ENCODE results near the gene NUCB2.

Gene NUCB2

DNA sequence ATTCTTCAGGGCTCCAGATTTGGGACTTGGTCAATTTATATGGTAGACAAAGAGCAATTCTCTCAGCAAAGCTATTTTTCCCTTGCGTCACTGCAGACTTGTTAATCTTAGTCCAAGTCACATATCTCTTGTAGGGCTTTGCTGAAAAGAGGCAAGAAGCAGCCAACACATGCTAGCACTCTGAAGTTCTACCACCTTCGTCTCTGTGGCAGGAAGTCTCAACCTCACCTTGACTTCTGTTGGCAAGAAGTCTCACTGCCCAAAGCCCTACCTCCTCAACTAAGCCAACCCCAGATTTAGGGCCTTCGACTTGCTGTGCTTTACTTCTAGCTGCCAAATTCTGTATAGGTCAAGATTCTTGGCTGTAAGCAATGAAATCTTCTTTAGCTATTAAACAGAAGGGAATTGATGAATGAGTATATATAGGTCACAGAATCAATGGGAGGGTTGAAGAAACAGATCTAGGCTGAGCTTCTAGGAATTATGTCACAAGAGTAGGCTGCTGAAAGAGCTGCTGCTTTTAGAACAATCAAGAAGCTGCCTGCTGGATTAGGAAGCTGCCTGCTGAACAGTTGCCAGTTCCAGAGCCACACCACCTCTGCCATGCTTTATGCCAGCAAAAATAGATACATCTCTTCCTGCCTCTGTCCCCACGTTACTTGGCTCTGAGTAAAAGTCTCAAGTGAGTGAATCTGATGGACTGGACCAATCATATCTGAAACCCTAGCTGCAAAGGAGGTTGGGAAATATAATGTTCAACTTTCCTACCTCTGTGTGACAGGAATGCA is 57.5 kb downstream of the NUCB2 start:
- DNase-seq, result no peak

DNA sequence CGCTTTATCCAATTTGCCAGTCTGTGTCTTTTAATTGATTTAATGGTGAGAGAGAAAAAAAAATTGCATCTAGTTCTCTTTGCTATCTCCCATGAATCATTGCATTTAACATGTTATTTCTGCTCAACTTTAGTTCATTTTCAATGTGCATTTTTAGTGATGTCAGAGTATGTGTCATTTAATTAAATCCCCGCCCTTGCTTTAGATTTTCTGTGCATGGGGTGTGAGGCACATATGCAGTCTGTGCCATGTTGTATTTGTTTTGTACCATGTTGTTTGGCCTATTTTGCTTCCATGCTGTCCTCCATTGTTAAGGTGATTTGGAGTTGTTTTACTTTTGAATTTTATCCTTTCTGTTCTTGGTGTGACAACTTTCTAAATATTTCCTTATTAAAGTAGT is 66.7 kb downstream of the NUCB2 start:
- DNase-seq, result no peak

GRCh38 chr11:17343907-17344306 is 67.4 kb downstream of the NUCB2 start:
- DNase-seq, result peak in 1 of 2 experiments; percentile 36

- DNase-seq, result no peak
Observed at GRCh38 chr11:17347676-17348075, 71.1 kb downstream of the NUCB2 start.

DNA sequence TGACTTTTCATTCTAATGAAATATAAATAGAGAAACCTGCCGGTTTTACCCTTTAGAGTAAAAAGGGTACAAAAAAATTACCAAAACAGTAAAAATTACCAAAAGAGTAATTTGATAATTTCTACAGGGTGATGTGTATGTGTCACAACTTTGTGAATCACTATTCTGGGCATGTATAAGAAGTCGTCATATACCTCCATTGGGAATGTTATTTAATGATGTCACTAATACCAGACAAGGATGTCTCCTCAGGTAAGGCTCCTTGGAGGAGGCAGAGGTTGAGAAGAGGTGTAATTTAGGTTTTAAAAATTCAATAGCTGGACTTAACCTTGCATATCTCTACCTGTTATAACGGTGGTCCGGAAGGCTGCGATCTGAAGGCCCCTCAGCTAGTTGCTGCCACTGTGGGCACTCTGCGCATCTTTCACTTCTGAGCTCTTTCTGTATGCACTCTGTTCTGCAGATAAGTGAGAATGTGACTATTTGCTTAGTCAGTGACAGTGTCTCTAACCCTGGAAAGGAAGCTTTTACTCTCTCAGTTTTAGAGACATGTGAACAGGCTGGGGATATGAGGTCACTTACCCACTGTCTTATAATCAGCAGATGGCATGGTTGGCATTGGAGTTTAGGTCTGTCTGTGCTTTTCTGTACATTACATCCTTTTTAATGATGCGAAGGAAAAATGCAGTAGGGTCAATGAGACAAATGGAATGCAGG is 74.1 kb downstream of the NUCB2 start:
- no peak for DNase-seq

DNA sequence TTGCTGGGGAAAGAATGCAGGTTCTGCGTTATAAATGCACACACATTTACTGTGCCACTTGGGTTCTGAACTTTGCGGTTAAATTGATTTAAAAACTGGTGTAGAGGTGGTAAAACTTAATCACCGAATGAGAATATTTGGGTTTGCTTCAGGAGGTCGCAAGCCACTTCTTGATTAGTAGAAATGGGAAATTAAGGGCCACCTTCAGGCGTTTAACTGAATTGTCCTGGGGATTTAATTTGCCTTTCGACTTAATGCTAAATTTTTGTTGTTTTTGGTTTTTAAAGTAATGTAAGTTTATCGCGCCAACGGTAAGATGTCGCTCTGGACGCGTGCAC is 74.6 kb downstream of the NUCB2 start:
- DNase-seq, result no peak

- DNase-seq, result peak; percentile 55 to 72
Observed at GRCh38 chr11:17351510-17352176, 75.1 kb downstream of the NUCB2 start, which contains the start of gene NCR3LG1. Gene NCR3LG1, plus strand, starts transcription at chr11:17351800. Its CDS starts 170 bp downstream, at chr11:17351970.

DNA sequence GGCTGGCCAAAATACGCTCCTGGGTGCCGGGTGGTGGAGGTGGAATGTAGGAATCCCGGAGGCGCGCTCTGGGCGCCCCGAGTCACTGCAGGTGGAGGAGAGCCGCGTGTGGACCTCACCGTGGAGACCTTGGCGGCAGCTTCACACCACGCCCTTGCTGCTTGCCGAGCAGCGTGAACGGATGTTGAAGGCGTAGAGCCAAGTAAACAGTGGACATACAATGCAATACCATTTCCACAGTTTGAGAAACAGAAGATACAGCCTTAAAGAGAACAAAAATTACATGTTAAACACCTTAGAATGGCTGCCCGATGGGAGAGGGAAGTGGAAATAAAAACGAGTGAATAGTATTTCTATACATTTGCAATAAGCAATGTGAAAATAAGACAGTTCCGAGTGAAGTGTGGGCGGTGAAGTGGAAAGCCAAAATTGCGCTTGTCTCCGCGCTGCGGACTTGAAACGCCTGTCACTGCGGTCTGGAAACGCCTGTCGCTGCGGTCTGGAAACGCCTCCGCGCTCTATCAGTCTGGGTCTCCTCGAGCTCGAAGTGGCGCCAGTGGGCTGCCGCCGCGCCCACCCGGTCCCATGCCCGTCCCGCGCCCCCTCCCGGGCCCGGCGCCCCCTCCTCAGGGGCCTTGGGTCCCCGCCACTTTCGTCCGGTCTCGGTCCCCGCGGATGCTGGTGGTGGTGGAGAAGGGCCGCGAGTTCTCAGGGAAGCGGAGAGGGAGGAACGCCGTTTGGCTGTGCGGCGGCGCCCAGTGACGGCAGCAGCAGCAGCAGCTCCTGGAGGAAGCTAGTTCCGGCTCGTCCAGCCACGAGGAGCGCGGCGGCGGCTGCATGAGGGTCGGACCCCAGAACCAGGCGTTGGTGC is 76.6 kb downstream of the NUCB2 start:
- DNase-seq, result peak; percentile 48 to 75

- no peak for DNase-seq
Observed at GRCh38 chr11:17353821-17354600, 77.5 kb downstream of the NUCB2 start.

DNA sequence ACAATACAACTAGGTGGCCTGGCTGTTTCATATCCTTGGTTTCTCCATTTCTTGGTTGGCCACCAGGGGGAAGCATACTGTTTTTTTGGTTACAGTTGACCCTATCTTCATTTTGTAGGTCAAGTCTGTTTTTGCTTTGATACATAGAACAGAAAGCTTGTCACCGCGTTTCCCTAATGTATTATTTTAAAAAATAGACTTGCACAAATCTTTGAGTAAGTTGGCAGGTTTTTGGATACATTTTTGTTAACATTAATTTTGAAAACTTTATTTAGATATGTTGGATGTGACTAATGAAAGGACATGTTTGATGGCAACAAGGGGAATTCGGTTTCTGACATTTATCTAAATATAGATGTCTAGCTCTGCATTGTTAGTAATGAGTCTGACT is 78.1 kb downstream of the NUCB2 start:
- DNase-seq, result peak; percentile 33 to 51

DNA sequence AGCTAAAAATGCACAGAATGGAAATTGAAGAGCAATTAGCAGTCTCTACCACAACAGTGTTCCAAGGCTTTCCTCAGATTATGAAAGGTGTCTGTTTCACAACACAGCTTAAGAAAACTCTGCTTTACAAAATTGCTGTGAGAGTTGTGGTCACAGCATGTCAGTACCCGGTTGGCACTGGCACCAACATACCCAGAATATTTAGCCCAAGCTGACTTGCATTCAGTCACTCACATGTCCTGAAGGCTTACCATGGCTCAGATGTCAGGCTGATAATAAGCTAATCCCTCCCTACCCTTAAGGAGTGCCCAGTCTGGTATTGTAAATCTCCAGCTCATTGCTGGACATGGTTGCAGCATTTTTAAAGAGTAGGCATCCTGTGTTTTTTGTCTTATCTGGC is 90.0 kb downstream of the NUCB2 start:
- no peak for DNase-seq

- DNase-seq, result no peak
Observed at GRCh38 chr11:17368551-17368950, 92.0 kb downstream of the NUCB2 start.

DNA sequence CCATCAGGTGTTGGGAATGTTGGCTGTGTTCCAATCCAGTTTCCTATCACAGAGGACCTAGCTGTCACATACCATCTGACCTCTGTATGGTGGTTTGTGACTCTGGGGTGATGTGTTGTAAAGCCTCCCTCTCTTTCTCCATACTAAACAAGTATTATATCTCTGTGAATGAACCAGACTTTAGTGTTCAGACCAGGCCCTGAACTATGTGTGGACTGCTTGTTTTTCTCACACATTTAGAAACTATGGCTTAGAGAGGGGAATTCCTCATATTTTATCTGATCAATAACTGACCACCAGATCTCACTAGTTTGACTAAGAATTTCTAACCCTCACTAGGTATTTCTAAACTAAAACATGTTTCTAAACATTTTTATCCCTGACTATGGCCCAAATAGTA is 92.6 kb downstream of the NUCB2 start:
- DNase-seq, result no peak

DNA sequence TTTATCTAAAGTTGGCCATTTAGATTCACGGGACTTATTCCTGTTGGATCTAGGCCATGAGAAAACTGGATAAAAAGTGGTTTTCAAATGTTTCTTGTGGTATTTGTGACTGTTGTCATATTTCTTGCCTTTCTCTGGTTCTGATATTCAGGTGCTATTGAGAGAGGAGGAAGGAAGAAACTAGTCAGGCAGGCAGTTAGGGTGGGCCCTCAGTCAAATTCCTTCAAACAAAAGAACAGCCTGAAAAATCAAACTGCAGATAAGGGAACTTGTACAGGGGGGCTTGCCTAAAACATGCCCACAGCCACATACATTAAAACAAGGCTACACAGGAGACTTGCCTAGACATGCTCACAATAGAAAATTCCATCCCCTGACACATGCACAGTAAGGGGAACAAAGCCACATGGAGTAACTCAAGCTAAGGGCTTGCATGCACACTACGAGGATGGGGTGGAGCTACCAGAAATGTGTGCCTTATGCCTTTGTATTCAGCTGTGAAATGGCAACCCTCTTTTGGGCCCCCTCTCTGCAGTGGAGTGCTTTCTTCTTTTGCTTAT is 93.2 kb downstream of the NUCB2 start:
- DNase-seq, result no peak

GRCh38 chr11:17371614-17372013 is 95.1 kb downstream of the NUCB2 start:
- no peak for DNase-seq

DNA sequence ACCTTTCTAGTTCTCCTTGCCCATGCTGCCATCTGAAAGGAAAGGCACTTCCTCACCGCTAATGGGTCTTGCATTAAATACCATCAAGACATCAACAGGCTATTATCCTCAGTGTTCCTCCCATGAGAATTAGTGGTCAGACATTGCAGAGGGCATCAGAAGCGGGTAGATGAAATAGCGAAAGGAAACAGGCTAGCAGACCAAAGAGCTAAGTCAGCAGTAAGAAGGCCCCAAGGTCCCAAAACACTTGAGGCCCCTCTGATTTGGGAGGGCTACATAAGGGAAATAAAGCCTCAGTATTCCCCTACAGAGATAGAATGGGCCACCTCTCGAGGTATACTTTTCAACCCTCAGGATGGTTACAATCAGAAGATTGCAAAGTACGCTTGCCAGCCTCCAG is 99.0 kb downstream of the NUCB2 start:
- DNase-seq, result no peak

DNA sequence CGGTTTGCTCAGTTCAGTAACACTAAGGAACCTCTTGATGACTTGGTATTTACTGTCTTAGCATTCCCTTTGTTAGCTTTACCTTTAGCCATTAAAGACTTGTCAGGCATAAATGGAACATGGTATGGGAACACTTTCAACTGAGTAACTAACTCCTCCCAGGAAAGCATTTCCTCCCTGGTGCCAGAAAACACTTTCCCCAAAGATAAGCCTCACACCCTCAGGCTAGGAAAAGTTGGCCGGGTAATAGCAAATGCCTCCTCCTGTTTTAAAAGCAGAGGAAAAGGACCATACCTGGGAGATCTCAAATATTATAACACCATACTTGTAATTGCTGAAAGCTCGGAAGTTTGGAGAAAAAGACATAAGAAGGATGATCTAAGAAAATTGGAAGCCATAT is 100.0 kb downstream of the NUCB2 start:
- no peak for DNase-seq

GRCh38 chr11:17378655-17379054 is 102.1 kb downstream of the NUCB2 start:
- DNase-seq, result no peak

GRCh38 chr11:17379383-17380180 is 103.0 kb downstream of the NUCB2 start:
- no peak for DNase-seq

DNA sequence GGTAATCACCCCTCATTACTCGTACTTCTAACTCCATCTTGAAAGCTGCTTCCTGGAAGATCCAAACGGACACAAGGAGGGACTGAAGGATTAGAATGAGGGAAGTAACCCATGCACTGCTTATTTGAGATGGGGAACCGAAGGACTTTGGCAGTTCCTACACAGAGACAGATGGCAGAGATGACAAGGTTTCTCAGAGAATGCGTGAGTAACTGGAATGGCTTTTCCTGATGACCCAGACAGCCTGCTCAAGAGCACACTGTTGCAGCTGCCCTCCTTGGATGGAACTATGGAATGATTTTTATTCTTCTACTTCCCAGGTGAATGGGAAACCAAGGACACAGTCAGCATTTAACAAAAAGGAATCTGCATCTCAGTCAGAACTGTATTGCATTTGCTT is 104.6 kb downstream of the NUCB2 start:
- no peak for DNase-seq

Data from stimulated activated CD4-positive, alpha-beta T cell treated with anti-CD3 and anti-CD28 coated beads, Interleukin-4, amount 100 ng/mL, for 4 hours (primary cell).